Dedifferentiated amniotic fluid mesenchymal stem cell (primary cell): ENCODE measurements around the gene CASZ1.

Source experiments
- DNase-seq: peaks from one replicate; pipeline ENCODE4 v3.0.0-alpha.2; 2016; ENCODE audit errors: extremely low spot score

The CASZ1 gene

DNA sequence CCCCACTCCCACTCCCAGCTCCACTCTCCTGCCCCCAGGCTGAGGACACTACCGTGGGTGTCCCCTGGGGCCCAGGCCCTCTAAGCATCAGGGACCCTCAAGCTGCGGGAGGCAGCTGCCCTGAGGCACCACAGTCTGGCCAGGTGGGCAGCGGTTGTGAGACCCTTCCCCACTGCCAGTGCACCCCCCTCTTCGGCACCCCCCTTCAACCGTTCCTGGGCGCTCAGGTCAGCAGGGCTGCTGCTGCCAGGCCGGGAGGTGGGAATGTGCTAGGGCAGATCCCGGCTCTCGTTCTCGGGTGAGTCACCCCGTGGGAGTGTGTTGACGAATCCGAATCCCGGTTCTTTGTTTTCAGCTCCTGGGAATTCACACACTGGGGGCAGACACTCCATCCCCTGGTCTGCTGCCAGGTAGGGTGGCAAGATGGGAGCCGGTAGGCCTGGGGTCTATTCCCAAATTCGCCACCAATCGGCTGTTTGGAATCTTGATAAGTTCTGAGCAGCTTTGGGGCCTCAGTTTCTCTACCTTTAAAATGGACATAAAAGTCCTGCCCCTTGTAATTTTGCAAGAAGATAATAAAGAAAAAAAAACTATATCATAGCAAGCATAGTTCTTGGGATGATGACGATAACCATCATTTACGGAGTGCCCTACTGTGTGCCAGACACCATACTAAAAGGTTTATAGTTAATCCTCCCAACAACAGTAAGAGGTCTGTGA is 28.5 kb upstream of the CASZ1 start:
- no peak for DNase-seq

GRCh38 chr1:10823000-10823401 is 26.6 kb upstream of the CASZ1 start:
- DNase-seq: no peak

DNA sequence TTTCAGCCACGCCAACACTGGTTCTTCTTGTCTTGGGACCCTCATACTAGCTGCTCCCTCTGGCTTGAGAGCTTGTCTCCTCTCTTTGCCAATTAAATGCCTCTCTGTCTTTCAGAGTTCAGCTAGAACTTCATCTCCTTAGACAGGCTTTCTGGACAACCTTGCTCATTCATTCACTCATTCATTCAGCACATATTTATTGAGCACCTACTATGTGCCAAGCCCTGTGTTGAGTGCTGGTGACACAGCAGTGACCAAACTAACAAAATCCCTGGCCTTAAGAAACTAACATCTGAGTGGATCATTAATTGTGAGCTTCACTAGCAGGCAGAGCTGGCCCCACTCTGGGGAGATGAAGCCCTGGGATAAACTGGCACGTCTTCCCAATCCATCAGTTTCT is 24.9 kb upstream of the CASZ1 start:
- no peak for DNase-seq

GRCh38 chr1:10820422-10820821 is 24.0 kb upstream of the CASZ1 start:
- DNase-seq: no peak

DNA sequence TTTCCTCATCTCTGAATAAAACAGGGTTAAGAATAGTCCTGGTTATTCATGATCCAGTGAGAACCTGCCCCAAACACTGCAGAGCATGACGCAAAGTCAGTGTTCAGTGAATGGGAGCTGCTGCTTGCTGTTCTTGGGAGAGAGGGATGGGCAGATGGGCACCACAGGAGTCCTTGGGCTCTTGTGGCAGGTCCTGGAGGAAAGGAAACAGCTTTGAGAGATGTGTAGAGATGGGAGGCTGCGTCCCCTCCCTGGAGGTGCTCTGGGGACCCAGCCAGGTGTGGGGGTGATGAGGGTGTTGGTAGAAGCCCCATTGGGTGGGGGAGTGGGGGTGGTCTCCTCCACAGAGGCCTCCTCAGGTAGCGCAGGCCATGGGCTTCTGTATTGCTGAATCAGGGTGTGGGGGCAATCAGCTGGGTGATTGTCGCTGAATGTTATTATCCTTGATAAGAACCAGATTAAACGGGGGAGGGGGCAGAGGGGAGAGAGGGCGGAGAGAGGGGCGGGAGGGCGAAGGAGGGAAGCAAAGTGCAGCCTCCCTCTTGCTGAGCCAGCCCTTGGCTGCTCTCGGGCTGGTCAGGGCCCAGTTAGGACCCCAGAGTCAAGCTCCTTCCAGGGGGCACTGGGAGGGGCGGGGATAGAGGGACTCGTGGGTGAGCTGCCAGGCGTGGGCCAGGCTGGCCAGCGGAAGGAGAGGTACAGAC is 22.9 kb upstream of the CASZ1 start:
- no peak for DNase-seq

DNA sequence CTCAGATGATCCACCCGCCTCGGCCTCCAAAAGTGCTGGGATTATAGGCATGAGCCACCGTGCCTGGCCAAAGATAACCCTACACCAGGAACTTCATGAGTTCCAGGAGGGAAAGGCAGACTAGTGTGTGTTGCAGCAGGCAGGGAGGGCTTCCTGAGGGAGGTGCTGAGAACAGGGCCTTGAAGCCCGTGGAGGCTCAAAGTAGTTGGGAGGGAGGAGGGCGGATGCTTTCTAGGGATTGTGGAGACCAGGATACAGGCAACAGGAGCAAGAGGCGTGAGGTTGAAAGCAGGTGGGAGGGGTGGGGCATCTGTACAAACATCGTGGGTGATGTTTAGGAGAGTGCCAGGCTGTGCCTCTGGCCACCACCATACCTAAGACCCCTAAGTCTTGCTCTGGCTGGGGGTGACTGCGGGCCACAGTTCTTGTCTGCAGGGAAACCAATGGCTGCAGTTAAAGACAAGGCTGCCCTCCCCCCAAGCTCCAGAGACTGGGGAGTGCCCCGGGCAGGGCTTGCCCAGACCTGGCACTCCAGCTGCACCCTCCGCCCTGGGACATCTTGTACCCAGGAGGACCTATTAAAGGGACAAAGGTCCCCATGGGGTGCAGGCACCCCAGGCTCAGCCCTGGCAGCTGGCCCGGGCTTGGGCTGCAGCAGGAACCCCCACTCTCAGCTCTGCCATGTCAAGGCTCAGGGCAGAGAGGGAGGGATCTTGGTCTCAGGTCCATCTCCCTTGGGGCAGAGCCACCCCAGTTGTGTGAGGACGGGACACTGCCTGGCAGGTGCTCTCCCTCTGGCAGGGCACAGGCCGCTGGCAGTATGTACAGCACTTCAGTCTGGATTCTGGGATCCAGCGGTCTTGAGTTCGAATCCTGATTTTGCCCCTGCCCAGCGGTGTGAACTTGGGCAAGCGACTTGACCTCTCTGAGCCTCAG is 22.1 kb upstream of the CASZ1 start:
- no peak for DNase-seq

DNA sequence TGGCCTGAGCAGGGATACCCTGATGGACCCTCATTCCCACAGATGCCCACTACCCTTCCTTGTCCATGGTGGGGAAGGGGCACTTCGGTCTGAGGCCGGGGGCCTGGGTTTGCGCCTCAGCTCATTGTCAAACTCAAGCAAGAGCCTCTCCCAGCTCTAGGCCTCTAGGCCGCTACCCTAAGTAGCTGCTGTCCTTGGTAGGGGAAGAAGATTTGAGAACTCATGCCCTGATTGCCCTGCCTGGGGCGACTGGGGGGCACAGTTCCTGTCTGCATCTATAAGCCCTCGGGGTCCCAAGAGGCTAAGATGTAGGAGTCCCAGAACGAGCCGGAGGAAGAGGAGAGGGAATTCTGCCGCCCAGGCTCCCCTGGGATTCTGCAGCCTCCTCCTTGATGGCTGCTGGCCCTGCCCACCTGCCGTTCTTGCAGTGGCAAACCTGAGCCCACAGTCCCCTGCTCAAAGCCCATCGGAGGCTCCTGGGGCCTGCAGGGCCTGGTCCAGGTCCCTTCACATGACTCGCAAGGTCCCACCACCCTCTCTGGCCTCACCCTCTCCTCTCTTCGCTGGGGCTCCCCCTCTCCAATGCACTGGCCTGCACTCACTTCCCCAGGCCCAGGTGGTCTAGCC is 20.4 kb upstream of the CASZ1 start:
- no peak for DNase-seq

DNA sequence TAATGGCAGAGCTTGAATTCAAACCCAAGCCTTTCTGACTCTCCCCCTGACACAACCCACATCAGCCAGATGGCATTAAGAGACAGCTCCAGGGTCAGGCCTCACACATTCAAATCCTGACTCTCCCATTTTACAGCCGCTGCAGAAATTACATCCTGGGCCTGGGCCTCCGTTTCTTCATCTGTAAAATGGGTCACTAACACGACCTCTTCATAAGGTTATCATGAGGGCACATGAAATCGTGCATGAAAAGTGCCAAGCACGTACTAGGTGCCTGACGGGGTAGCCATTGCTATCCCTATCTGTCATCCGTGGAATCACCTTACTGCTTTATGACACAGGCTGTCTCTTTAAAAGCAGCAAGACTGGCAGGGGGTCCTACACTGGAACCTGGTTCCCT is 19.8 kb upstream of the CASZ1 start:
- no peak for DNase-seq

DNA sequence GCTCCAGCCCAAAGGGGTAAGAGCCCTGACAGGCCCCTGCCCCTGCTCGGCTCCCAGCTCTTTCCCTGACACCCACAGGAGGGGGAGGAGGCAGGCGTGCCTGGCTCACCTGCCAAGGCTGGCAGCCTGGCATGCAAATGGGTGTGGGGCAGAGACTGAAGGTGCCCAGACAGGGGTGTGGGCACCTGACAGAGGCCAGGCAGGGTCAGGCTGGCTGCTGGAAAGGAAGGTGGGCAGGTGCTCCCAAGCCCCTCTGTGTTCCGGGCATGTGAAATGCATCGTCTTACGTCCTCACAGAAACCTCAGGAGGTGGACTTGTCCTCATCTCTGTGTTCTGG is 19.4 kb upstream of the CASZ1 start:
- no peak for DNase-seq

GRCh38 chr1:10814976-10815857 is 18.8 kb upstream of the CASZ1 start:
- DNase-seq: no peak

GRCh38 chr1:10814312-10814711 is 17.9 kb upstream of the CASZ1 start:
- no peak for DNase-seq

DNA sequence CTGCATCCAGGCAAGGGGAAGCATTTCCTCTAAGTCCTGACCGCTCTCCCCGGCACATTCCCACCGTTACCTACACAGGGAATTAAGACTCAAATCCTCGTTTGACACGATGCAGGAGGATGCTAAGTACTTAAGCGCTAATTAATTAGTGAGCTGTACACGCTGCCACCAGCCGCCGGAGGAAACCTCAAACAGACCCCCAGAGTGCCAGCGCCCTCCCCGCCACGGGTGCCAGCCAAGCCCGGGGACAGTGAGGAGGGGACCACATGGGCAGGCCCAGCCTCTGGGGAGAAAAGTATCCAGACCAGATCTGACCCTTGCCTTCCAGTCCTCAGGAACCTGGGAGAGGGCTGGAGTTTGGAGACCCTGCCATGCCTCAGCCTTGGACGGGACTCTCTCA is 17.4 kb upstream of the CASZ1 start:
- no peak for DNase-seq

- DNase-seq: no peak
These were observed 16.0 kb upstream of the CASZ1 start for GRCh38 chr1:10812387-10812915.

DNA sequence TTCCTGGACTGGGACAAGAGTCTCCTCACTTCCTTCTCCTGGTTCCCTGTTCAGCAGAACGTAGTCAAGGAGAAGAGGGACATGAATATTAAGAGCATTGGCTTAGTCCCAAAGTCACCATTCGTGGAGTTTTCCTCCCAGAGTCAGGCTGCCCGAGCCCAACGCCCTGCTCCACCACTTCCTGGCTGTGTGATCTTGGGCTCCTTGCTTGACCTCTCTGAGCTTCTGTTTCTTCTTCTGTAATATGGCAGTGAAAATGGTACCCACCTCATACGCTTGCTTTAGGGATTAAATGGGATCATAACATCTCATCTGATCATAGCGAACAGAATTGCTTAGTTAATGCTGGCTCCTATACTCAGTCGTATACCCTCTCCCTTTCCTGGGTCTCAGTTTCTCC is 12.0 kb upstream of the CASZ1 start:
- no peak for DNase-seq

DNA sequence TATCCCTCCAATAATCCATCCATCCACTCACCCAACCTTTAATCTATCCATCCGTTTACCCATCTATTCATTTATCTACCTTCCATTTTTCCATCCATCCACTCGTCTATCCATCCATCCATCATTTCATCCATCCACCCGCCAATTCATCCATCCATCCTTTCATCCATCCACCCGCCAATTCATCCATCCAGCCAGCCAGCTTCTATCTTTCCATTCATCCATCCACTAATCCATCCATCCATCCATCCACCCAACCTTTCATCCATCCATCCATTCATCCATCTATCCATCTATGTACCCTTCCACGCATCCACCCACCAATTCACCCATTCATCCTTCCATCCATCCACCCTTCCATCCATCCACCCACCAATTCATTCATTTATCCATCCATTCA is 10.5 kb upstream of the CASZ1 start:
- no peak for DNase-seq

- DNase-seq: no peak
These were observed 7.8 kb upstream of the CASZ1 start for GRCh38 chr1:10803971-10804820.

GRCh38 chr1:10802944-10803715 is 6.7 kb upstream of the CASZ1 start:
- DNase-seq: no peak

GRCh38 chr1:10800778-10801177 is 4.3 kb upstream of the CASZ1 start:
- DNase-seq: no peak

- no peak for DNase-seq
These were observed 3.3 kb upstream of the CASZ1 start for GRCh38 chr1:10799726-10800125.
